Omental fat pad (tissue), 4 donors: ENCODE measurements around the gene CCDC195. TPM values are rescaled to one million over a fixed set of nuclear protein-coding genes. Genes with fewer than 3 reads are reported as not detected.

Source experiments
- ATAC-seq: fragments of 150-250 bp; one replicate; pipeline ENCODE4 v1.9.1; 2016; ENCODE audit warnings: mild to moderate bottlenecking, moderate library complexity; ENCODE audit not compliant: low FRiP score
- DNase-seq: peaks from one replicate; pipeline ENCODE4 v3.0.0-alpha.2; 2019; ENCODE audit warnings: low spot score
- total RNA-seq, 4 donors: library from RNA; depleted of rRNA; stranded (reverse); fragments of >200 nt; gene quantifications; one replicate each; pipeline ENCODE4 v1.1.0, GENCODE V29; 2016
- TF ChIP-seq, protein P1 (sequence below), 3 donors: fragments of 450-650 bp; IDR thresholded peaks; one replicate each; pipeline ENCODE4 v1.5.1; 2016 to 2017; ENCODE audit warnings: antibody characterized with exemption in 3 of 3, mild to moderate bottlenecking in 3 of 3, moderate library complexity in 2 of 3

CCDC195 gene
- total RNA-seq, 4 donors from 2014 or later, result not detected

DNA sequence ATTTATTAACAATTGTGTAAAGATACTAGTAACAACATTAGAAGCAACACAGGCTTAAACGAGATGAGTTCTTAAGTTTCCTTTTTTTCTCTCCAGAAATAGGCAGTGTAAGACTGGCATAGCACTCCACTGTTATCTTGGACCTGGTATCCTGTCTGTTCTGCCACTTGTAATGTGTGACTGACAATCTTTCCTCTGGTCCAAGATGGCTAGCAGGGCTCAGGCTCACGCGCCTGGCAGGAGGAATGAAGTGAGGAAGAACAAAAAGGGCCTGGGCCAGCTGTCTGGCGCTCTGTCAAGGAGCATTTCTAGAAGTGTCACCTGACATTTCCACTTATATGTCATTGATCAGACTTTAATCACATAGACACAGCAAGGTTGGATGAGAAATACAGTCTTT lies 31.6 kb upstream of the CCDC195 start:
- TF ChIP-seq, protein P1, sequence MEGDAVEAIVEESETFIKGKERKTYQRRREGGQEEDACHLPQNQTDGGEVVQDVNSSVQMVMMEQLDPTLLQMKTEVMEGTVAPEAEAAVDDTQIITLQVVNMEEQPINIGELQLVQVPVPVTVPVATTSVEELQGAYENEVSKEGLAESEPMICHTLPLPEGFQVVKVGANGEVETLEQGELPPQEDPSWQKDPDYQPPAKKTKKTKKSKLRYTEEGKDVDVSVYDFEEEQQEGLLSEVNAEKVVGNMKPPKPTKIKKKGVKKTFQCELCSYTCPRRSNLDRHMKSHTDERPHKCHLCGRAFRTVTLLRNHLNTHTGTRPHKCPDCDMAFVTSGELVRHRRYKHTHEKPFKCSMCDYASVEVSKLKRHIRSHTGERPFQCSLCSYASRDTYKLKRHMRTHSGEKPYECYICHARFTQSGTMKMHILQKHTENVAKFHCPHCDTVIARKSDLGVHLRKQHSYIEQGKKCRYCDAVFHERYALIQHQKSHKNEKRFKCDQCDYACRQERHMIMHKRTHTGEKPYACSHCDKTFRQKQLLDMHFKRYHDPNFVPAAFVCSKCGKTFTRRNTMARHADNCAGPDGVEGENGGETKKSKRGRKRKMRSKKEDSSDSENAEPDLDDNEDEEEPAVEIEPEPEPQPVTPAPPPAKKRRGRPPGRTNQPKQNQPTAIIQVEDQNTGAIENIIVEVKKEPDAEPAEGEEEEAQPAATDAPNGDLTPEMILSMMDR (IDR thresholded peaks at IDR 0.05), result no peak
- DNase-seq (no peak), ATAC-seq (no peak)

DNA sequence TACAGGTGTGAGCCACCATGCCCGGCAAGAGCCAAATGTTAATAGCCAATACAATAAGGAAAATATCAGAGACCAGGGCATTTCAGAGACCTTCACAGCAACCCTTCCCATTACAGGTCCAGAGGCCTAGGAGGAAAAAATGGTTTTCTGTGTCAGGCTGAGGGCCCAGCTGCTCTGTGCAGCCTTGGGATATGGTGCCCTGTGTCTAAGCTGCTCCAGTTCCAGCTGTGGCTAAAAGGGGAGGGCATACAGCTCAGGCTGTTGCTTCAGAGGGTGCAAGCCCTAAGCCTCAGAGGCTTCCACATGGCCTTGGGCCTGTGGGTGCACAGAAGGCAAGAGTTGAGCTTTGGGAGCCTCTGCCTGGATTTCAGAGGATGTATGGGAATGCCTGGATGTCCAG lies 20.1 kb upstream of the CCDC195 start:
- TF ChIP-seq, protein P1 (IDR thresholded peaks at IDR 0.05), result no peak
- ATAC-seq (no peak), DNase-seq (no peak)

DNA sequence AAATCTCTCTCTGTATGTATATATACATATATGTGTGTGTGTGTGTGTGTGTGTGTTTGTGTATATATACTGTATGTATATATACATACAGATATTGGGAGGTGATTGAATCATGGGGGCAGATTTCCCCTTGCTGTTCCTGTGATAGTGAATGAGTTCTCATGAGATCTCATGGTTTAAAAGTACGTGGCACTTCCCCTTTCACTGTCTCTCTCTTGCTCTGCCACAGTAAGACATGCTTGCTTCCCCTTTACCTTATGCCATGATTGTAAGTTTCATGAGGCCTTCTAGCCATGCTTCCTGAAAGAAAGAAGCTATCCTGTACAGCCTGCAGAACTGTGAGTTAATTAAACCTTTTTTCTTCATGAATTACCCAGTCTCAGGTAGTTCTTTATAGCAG lies 18.8 kb upstream of the CCDC195 start:
- ATAC-seq (no peak), DNase-seq (no peak)
- TF ChIP-seq, protein P1 (IDR thresholded peaks at IDR 0.05), result no peak

DNA sequence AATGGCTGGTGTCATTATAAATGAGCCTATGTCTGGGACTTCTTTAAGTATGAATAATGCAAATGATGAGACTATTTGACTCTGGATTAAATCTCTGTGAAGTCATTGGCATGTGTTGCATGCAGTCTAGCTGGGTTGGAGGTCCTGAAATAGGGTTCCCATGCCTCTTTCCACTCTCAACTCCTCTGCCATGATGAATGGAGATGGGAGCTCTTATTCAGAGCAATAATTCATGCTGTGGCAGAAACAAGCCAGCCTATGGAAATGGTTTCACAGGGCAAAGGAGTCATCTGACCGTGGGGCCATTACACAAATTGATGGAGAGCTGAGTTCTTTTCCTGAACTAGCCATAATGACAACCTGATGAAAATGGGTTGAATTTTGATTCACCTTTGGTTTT lies 15.5 kb upstream of the CCDC195 start:
- DNase-seq (no peak), ATAC-seq (no peak)
- TF ChIP-seq, protein P1 (IDR thresholded peaks at IDR 0.05), result no peak

DNA sequence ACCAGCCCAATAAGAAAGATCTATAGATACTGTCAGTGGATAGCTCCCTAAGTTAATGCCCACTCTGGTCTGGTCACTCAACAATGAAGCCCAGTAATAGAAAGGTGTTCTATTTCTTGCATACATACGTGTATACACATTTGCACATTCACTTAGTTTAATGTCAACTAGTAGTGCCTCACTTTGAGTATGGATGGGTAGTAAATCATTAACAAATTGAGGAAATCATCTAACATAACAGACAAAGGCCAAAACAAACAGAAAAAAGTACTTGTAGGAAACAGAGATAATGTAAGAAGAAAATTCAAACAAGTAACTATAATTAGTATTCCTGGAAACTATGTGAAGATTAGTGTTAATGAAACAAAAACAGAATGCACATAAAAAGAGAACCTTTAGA lies 13.3 kb upstream of the CCDC195 start:
- DNase-seq (no peak), ATAC-seq (no peak)
- TF ChIP-seq, protein P1 (IDR thresholded peaks at IDR 0.05), result no peak

DNA sequence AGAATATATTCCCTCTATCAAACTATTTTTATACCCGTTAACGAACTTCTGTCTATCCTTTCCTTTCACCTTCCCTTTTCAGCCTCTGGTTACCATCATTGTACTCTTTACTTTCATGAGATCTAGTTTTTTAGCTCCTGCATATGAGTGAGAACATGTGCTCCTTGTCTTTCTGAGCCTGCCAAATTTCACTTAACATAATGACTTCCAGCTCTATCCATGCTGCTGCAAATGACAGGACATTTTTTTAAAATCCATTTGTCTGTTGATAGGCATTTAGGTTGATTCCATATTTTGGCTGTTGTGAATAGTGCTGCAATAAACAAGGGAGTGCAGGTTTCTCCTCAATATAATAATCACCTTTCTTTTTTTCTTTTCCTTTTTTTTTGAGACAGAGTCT lies 8.2 kb upstream of the CCDC195 start:
- DNase-seq (no peak), ATAC-seq (no peak)
- TF ChIP-seq, protein P1 (IDR thresholded peaks at IDR 0.05), result no peak

DNA sequence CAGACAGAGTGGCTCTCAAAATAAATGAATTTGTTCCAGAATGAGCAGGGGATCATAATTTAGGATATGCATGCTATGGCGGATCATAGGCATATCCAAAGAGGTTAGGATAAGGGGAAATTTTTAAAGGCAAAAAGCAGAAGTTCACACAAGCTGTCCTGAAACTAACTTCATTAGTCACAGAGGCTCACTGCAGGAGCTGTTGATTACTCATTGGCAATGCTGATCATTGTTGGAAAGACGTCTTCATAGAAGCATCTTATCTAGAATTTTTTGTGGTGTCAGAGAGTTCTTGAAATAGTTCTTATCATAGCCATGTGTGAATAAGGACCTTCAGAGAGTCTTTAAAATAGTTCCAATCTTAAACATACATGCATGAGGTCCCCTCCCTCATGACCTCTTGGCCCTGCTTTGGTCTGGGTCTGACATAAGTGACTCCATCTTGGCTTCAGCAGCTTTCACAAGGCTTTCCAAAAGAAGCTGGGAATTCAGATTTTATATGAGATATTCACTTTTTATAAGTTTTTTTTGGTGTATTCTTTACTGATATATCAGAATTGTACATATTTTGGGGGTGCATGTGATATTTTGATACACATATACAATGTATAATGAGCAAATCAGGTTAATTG lies 7.5 kb upstream of the CCDC195 start:
- TF ChIP-seq, protein P1 (IDR thresholded peaks at IDR 0.05), result no peak
- ATAC-seq (no peak), DNase-seq (no peak)
